ENCODE data around the gene THRB. TPM values are rescaled to one million over a fixed set of nuclear protein-coding genes. Genes with fewer than 3 reads are reported as not detected.

The THRB gene
- total RNA-seq, 1 donor from 2014 or later = not detected

GRCh38 chr3:24315971-24316370, 178.7 kb downstream of the THRB start:
- intact Hi-C loops (cut with micrococcal nuclease) = no loop called here

GRCh38 chr3:24315356-24315755, 179.3 kb downstream of the THRB start:
- intact Hi-C loops (cut with micrococcal nuclease) = no loop called here

DNA sequence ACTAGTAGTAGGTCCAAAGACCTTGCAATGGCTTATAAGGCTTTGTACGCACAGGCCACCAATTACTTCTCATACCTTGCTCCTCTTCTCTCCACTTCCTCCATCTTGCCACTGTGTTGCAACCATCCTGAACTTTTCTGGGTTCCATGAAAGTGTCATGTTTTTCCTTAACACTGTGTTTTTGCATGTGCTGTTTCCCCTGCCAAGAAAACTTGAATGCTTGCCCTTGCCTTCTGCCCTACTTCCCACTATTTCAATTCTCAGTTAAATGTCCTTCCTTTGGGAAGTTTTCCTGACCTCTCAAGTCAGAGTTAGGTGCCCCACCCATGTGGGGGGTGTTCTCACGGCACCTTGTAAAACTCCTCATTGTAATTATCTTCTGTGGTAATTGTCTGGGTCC, 182.8 kb downstream of the THRB start:
- intact Hi-C loops (cut with micrococcal nuclease) = no loop called here

GRCh38 chr3:24310887-24311286, 183.8 kb downstream of the THRB start:
- intact Hi-C loops (cut with micrococcal nuclease) = no loop called here

- intact Hi-C loops (cut with micrococcal nuclease) = no loop called here
These were observed 188.1 kb downstream of the THRB start for GRCh38 chr3:24306518-24306917.

GRCh38 chr3:24305795-24306467, 188.7 kb downstream of the THRB start:
- intact Hi-C loops (cut with micrococcal nuclease) = no loop called here

- intact Hi-C loops (cut with micrococcal nuclease) = no loop called here
These were observed 191.4 kb downstream of the THRB start for GRCh38 chr3:24303057-24303754.

- intact Hi-C loops (cut with micrococcal nuclease) = no loop called here
These were observed 192.3 kb downstream of the THRB start for GRCh38 chr3:24302396-24302795.

DNA sequence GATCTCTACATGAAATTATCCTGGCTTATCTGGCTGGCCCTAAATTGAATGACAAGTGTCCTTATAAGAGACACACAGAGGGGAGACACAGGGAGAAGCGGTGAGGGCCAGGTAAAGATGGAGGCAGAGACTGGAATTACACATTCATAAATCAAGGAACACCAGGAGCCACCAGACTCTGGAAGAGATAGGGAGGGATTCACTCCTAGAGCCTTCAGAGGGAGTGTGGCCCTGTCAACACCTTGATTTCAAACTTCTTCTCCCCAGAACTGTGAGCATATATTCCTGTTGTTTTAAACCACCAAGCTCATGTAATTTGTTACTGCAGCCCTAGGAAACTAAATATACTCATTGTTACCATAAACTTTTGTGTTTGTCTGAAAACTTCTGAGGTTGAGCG, 193.7 kb downstream of the THRB start:
- intact Hi-C loops (cut with micrococcal nuclease) = no loop called here

- intact Hi-C loops (cut with micrococcal nuclease) = no loop called here
These were observed 194.6 kb downstream of the THRB start for GRCh38 chr3:24299806-24300626.

GRCh38 chr3:24299246-24299805, 195.3 kb downstream of the THRB start:
- intact Hi-C loops (cut with micrococcal nuclease) = no loop called here

- intact Hi-C loops (cut with micrococcal nuclease) = no loop called here
These were observed 198.0 kb downstream of the THRB start for GRCh38 chr3:24296441-24297205.

GRCh38 chr3:24294150-24294549, 200.5 kb downstream of the THRB start:
- intact Hi-C loops (cut with micrococcal nuclease) = no loop called here

GRCh38 chr3:24291646-24292045, 203.0 kb downstream of the THRB start:
- intact Hi-C loops (cut with micrococcal nuclease) = no loop called here

DNA sequence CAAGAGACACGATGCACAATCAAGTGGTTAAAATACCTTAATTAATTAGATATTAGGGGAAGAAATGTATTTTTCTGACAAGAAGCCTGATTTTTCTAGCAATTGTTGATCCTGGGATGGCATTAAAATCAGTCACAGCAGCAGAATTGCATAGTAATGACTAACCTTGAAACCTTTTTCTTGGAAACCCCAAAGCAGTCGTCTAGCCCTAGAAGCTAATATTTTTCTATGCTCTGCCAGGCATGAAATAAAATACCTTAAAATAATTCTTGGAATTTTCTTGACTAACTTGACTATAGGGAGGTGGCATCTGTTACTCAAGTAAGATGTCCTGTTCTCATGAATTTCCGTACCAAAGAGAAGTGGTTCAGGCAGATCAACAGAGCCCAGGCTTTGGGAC, 204.1 kb downstream of the THRB start:
- intact Hi-C loops (cut with micrococcal nuclease) = no loop called here

- intact Hi-C loops (cut with micrococcal nuclease) = no loop called here
These were observed 206.0 kb downstream of the THRB start for GRCh38 chr3:24288496-24289236.

GRCh38 chr3:24287755-24288450, 206.7 kb downstream of the THRB start:
- intact Hi-C loops (cut with micrococcal nuclease) = no loop called here

DNA sequence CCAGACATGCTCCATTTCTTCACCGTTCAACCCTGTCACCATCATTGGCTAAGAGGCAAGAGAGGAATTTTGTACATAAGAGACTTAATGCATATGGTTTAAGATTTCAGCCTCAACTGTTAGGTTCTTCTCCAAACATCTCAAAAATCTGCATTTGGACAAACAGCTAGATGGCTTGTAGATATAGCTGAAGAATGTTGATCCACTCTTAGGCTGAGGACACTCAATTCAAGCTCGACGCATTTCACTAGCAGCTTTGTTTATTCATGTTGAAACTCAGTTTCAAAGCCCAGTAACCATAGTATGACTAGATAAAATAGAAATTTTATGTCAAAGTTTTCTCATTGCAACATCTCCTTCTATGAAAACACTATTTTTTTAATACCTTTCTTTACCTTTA, 208.2 kb downstream of the THRB start:
- intact Hi-C loops (cut with micrococcal nuclease) = no loop called here

- intact Hi-C loops (cut with micrococcal nuclease) = no loop called here
These were observed 216.1 kb downstream of the THRB start for GRCh38 chr3:24278543-24278942.

- intact Hi-C loops (cut with micrococcal nuclease) = no loop called here
These were observed 221.2 kb downstream of the THRB start for GRCh38 chr3:24273491-24273890.

All from T-helper 1 cell treated with Interleukin-12 subunit alpha and Interleukin-12 subunit beta and Interleukin-4 antibody, amounts not matched to agents 30 ng/mL and 1 ng/mL, for 36 hours (primary cell).